ENCODE measurements around the gene C9orf50.

C9orf50 gene

DNA sequence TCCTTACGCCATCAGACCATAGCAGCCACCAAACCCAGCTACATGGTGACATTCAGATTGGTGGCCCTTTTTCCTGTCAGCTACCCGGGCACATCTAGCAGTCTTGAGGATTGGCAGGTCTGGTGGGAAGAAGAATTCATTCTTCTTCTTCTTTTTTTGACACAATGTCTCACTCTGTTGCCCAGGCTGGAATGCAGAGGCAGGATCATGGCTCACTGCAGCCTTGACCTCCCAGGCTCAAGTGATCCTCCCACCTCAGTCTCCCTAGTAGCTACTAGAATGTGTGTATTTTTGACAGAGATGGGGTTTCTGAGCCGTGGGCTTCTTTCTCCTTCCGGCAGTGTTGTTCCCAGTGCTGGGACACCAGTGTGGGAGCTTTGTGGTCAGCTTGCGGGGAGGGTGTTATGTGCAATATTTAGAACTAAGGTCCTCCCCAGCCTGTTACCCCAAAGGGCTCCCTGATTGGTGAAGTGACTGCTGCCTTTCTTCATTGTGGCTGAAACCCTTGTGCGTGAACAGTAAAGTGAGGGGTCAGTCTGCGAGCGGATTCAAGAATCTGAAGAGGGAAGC is 8.4 kb upstream of the C9orf50 start:
- DNase-seq, result no peak

DNA sequence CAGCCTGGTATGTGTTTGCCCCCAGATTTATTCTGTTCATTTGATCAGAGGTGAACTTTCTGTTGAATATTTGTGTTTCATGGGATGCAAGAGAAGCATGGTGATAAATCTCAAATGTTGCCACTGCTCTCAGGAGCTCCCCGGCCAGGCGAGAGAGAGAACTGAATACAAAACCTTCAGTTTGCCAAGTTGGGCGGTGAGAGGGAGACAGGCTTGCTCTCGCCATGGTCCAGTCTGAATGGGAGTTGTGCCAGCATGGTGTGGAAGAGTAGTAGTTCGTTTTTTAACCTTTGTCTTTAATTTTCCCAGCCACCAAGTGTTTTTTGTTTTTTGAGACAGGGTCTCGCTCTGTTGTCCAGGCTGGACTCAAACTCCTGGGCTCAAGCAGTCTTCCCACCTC is 7.8 kb upstream of the C9orf50 start:
- DNase-seq, result no peak

DNA sequence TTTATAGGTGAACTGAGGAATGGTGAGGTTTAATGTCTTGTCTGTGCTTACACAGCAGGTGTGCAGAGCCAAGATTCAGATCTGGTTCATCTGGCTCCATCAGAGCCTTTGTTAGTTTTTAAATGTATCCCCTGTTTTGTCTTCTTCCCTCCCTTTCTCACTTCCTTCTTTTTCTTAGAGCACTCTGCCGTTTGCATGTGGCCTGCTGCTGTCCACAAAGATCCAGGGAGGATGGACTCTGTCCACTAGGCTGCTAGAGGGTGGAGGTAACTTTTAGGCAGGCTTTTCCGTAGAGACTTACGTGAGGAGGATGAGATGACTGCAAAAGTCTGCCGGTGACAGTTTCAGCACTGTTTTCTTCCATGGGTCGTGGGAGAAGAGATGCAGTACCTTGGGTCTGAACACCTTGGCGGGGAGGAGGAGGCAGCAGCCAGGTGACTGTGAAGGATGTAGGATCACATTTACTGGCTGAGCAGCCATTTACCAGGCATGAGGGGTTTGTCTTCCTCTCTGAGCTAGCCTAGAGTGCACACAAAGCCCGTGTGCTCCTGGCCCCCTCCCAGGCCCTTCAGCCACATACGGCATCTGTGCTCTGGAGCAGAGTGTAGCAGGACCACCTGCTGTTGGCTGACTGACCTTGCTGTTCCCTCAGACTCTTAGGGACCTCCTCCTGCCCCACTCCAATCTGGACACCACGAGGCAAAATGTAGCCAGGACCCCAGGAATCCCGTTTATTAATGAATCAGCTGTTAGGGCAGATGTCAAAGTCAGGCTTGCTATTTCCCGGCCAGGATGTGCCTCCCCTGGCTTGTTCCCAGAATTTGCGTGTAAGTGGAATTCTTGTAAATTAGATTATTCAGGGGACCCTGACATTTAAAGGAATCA is 6.9 kb upstream of the C9orf50 start:
- DNase-seq, result no peak

DNA sequence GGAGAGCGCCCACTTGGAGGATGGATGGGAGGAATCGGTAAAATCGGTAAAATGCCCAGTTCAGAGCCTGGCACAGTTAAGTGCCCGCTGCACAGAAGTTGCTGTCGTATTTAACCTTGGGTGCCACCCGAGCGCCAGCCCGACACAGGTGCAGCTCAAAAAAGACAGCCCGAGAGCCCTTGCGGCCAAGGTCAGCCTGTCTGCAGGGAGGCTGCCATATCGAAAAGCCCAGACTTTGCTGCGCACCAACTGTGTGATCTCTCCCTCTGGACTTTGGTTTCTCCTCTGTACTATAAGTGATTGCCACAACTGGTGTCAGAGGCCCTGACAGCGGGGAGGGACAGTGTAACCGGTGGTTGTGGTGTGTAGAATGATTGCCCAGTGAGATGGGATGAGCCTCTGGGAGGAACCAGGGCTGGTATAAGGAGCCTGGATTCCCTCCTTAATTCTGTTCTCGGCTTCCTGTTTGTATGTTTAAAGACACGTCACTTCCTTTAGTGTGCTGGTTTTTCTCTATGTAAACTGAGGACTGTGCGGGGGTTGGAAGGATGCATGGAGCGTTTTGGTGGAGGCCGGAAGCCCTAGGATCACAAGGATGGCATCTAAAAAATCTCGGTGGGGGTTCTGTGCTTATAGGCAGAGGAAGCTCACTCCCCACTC is 5.9 kb upstream of the C9orf50 start:
- DNase-seq, result no peak

DNA sequence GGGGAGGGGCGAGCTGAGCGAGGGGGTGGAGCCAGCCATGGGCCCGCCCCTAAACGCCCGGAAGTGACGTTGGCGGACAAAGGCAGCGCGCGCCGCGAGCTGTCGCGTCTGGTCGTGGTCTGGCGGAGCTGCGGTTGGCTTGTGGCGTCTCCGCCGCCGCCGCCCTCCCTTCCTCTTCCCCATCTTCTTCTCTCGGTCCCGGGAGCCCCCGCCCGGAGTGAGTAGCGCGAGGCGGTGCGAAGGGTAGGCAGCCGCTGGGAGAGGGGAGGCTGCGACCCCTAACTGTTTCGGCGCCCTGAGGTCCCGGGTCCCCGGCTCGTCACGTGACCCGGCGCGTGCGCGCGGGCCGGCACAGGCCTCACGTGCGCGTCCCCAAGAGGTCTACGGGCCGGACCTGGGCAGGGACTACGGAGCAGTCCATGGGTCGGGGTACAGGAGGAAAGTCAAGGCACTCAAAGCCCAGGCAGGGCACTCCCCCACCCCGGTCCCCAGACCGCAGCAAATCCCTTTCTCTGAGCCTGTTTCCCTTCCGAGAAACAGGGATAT is 5.3 kb upstream of the C9orf50 start, which contains the start of gene NTMT1:
NTMT1 (plus strand) TSS at position 85 of the 546 bp plus-strand sequence. CDS start 6,541 bp downstream, outside the sequence.
- DNase-seq, result peak; percentile 72

DNA sequence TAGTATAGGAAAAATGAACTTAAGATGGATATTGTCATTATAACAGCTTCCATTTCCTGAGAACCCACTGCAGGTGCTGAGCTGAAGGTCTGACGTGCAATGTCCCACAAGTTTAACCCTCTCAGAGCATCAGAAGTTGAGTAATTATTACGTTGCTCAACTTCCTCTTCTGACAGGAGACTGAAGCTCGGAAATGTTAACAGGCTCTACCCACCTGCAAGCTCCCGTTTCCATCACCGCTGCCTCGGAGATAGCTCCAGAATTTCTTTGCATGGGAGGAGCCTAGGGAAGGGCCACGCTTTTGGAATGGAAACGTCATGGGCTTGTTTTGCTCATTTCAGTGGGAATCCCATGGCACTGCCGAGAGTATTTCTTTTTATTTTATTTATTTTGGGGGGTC is 4.0 kb upstream of the C9orf50 start:
- peak; percentile 29 for DNase-seq

GRCh38 chr9:129624168-129624759 is 3.4 kb upstream of the C9orf50 start:
- no peak for DNase-seq

GRCh38 chr9:129623331-129623730 is 2.4 kb upstream of the C9orf50 start:
- no peak for DNase-seq

GRCh38 chr9:129619787-129620668 is 873 bp downstream of the C9orf50 start:
- peak; percentile 14 for DNase-seq

- DNase-seq, result no peak
Measured at GRCh38 chr9:129617167-129617566, 3.7 kb downstream of the C9orf50 start.

GRCh38 chr9:129615407-129616285 is 5.3 kb downstream of the C9orf50 start:
- DNase-seq, result no peak

- DNase-seq, result no peak
Measured at GRCh38 chr9:129614932-129615331, 6.0 kb downstream of the C9orf50 start.

GRCh38 chr9:129613520-129614175 is 7.3 kb downstream of the C9orf50 start:
- DNase-seq, result peak; percentile 41

DNA sequence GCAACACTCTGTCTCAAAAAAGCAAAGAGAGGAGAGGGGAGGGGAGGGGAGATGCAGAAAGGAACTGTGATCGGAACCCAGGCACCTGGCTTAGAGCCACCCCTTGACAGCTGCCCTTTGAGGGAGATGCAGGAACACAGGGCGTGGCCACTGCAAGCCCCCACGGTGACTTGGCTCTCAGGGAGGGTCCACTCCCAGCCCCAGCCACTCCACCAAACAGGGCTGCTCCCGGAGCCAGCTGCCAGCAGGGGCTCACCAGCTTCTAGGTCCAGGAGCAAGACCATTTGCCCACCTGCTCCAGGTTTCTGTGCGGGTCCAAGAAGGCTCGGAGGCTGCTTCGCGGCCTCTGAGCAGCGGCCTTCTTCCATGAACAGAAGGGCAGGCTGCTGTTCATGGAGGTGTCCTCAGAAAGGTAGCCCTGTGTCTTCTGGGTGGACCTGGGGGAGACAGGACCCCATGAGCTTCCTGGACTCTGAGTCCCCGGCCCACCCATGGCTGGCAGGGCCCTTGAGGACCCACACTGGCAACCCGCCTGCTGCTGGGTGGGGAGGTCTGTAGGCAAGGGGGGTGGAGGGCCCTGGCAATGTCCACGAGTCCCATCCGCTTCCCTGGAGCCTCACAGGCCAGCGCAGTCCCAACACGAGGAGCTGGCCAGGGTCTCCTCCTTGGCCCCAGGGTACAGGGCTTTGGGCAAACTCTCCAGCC is 7.9 kb downstream of the C9orf50 start:
- DNase-seq, result no peak

- DNase-seq, result no peak
Measured at GRCh38 chr9:129612123-129612522, 8.8 kb downstream of the C9orf50 start.

- no peak for DNase-seq
Measured at GRCh38 chr9:129611307-129611800, 9.5 kb downstream of the C9orf50 start.

DNA sequence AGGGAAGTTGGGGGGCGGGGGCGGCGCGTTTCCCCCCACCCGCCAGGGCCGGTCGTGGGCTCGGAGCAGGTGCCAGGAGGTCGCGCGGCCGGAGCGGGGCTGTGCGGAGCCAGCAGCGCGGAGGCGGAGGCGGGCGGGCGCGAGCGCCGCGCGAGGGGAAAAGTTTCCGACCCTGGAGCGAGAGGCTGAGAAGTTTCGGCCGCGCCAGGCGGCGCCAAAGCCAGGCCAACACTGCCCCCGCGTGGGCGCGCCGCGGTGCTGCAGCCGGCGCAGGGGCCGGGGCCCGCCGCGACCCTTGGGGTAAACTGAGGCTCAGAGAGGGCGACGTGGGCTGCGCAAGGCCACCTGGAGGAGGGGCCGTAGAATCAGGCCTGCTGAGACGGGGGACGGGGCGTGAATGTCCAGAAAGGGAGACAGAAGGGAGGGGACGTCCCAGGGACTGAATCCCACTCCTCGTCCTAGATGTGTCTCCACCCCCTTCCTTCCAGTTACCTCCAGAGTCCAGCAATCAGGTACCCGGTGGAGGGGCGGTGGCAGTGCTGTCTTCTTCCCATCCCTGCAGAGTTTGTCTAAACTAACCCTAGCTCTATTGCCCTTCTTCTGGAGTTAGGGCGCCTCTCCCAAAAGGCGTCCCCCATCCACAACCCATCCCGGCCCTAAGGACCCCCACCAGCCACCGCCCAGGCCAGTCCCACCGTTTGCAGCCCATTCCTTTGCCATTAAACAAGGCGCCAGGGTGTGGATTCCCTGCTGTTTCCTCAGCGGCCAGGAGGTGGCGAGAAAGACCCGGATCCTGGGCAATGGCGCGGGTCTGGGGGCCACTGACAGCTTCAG is 10.2 kb downstream of the C9orf50 start:
- no peak for DNase-seq

- DNase-seq, result no peak
Measured at GRCh38 chr9:129610213-129610472, 10.8 kb downstream of the C9orf50 start.

All from NCI-H2227 treated with DMSO at 0.1 percent for 48 hours (cell line).